HS-27A (cell line): Measurements from ENCODE around the gene YTHDF2.
"Not testable (repeated sequence)": the region's sequence is repeated elsewhere in the genome, so short reads cannot be mapped to it uniquely, and the experiment has no call there.

Experiments used
- DNase-seq: peaks from one replicate; pipeline ENCODE4 v3.0.0-alpha.2; 2012; ENCODE audit warnings: low read depth, missing footprints

The YTHDF2 gene

GRCh38 chr1:28736450-28737306, at the start of gene YTHDF2:
TSS of gene YTHDF2 (plus strand) at chr1:28736940. CDS start at chr1:28737121, 181 bp downstream.
- peak; percentile 85 for DNase-seq

- not testable (repeated sequence) for DNase-seq
Measured at GRCh38 chr1:28691627-28692026, 45.1 kb upstream of the YTHDF2 start.

GRCh38 chr1:28703629-28704028, 33.1 kb upstream of the YTHDF2 start:
- no peak for DNase-seq

- no peak for DNase-seq
Measured at GRCh38 chr1:28716336-28716735, 20.4 kb upstream of the YTHDF2 start.

- no peak for DNase-seq
Measured at GRCh38 chr1:28718166-28718565, 18.6 kb upstream of the YTHDF2 start.

GRCh38 chr1:28718586-28719331, 18.0 kb upstream of the YTHDF2 start:
- no peak for DNase-seq

- DNase-seq: no peak
Measured at GRCh38 chr1:28719332-28719619, 17.5 kb upstream of the YTHDF2 start.

- DNase-seq: no peak
Measured at GRCh38 chr1:28720376-28720775, 16.4 kb upstream of the YTHDF2 start.

- not testable (repeated sequence) for DNase-seq
Measured at GRCh38 chr1:28721927-28722326, 14.8 kb upstream of the YTHDF2 start.

GRCh38 chr1:28725365-28725764, 11.4 kb upstream of the YTHDF2 start:
- not testable (repeated sequence) for DNase-seq

- no peak for DNase-seq
Measured at GRCh38 chr1:28735961-28736449, 735 bp upstream of the YTHDF2 start.

- peak; percentile 36 for DNase-seq
Measured at GRCh38 chr1:28737307-28738132, 780 bp downstream of the YTHDF2 start.

GRCh38 chr1:28740118-28740517, 3.4 kb downstream of the YTHDF2 start:
- DNase-seq: no peak

- no peak for DNase-seq
Measured at GRCh38 chr1:28744184-28744583, 7.4 kb downstream of the YTHDF2 start.

GRCh38 chr1:28745653-28746173, 9.0 kb downstream of the YTHDF2 start:
- DNase-seq: no peak

- no peak for DNase-seq
Measured at GRCh38 chr1:28750330-28750729, 13.6 kb downstream of the YTHDF2 start.

GRCh38 chr1:28750771-28751294, 14.1 kb downstream of the YTHDF2 start:
- not testable (repeated sequence) for DNase-seq

GRCh38 chr1:28751315-28752060, 14.7 kb downstream of the YTHDF2 start:
- peak; percentile 29 for DNase-seq

- DNase-seq: no peak
Measured at GRCh38 chr1:28755701-28756100, 19.0 kb downstream of the YTHDF2 start.

- DNase-seq: no peak
Measured at GRCh38 chr1:28756846-28757245, 20.1 kb downstream of the YTHDF2 start.

- DNase-seq: no peak
Measured at GRCh38 chr1:28758420-28758819, 21.7 kb downstream of the YTHDF2 start.
